ENCODE results near the gene MYOF. TPM values are rescaled to one million over a fixed set of nuclear protein-coding genes. Genes with fewer than 3 reads are reported as not detected.
"Not testable (repeated sequence)": the region's sequence is repeated elsewhere in the genome, so short reads cannot be mapped to it uniquely, and the experiment has no call there.

MYOF gene
- total RNA-seq, 1 donor from 2014 or later = 82.5 TPM

GRCh38 chr10:93461807-93462178 lies 20.3 kb downstream of the MYOF start:
- DNase-seq (ENCODE audit: low spot score) = no peak
- intact Hi-C loops (cut with DNase I) = no loop called here

- no peak for DNase-seq (ENCODE audit: low spot score)
- intact Hi-C loops (cut with DNase I) = no loop called here
These were observed 20.9 kb downstream of the MYOF start for GRCh38 chr10:93461109-93461806.

- no peak for DNase-seq (ENCODE audit: low spot score)
- intact Hi-C loops (cut with DNase I) = no loop called here
These were observed 22.7 kb downstream of the MYOF start for GRCh38 chr10:93459466-93459865.

DNA sequence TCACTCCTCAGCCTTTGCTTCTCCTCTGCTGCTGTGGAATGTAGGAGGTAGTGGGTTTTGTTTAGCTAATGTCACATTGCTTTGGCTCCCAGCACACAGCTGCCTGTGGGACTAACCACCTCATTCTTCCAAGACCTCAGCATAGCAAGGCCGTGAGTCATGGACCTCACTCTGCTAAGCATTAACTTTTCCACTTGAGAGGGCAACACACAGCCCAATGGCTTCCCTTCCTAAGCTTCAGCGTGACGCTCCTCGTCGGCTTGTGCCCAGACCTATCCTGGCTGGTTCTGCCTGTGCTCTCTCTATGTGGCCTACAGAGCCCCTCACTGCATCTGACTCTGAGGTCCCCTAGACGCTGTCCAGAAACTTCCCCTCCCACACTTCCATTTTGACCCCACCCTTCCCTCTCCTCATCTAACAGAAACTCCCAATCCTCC lies 23.3 kb downstream of the MYOF start:
- DNase-seq (ENCODE audit: low spot score) = peak; percentile 80
- intact Hi-C loops (cut with DNase I) = no loop called here

DNA sequence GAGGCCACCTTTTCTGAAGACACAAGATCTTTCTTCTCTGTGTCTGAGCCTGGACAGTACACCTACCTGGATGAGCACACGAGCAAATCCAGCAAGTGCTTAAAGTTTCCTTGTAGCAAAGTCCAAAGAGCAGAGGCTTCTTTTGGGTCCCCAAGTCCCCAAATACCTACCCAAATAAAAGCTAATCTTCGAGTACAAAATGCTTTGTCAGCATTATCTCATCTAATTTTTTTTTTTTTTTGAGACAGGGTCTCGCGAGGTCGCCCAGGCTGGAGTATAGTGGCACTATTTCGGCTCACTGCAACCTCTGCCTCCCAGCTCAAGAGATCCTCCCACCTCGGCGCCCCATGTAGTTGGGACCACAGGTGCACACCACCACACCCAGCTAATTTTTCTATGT lies 24.6 kb downstream of the MYOF start:
- no peak for DNase-seq (ENCODE audit: low spot score)
- intact Hi-C loops (cut with DNase I) = no loop called here

GRCh38 chr10:93456480-93456879 lies 25.7 kb downstream of the MYOF start:
- no peak for DNase-seq (ENCODE audit: low spot score)
- intact Hi-C loops (cut with DNase I) = no loop called here

- no peak for DNase-seq (ENCODE audit: low spot score)
- intact Hi-C loops (cut with DNase I) = no loop called here
These were observed 27.4 kb downstream of the MYOF start for GRCh38 chr10:93454736-93455135.

GRCh38 chr10:93454146-93454545 lies 28.0 kb downstream of the MYOF start:
- intact Hi-C loops (cut with DNase I) = no loop called here
- DNase-seq (ENCODE audit: low spot score) = no peak

- no peak for DNase-seq (ENCODE audit: low spot score)
- intact Hi-C loops (cut with DNase I) = no loop called here
These were observed 30.0 kb downstream of the MYOF start for GRCh38 chr10:93452143-93452542.

DNA sequence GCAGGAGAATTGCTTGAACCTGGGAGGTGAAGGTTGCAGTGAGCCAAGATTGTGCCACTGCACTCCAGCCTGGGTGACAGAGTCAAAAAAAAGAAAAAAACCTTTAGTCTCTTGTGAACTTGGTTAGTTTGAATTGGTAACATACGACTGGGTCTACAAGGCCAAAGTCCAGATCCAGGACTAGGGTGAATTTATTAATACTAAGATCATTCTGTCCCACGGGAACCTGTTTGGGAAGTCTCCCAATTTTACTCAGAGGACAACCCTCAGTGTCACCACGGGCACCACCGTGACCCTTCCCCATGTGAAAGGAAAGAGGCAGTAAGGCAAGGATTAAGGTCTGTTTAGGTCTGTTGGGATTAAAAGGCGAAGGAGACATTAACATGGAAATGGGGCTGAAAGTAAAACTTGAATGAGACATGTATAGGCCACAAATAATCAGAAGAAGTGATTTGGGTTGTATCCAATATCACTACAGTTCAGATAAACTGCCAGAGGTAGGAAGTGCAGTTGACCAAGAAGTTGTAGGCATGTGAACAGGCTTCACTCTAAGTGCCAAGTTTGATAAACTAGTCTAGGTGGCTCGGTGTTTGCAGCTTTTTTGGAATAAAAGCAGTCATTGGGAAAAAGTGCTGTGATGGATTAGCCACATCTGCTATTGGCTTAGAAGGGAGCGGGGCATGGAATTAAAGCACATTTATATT lies 30.7 kb downstream of the MYOF start:
- no peak for DNase-seq (ENCODE audit: low spot score)
- intact Hi-C loops (cut with DNase I) = no loop called here

GRCh38 chr10:93447970-93448369 lies 34.2 kb downstream of the MYOF start:
- intact Hi-C loops (cut with DNase I) = no loop called here
- no peak for DNase-seq (ENCODE audit: low spot score)

GRCh38 chr10:93447019-93447418 lies 35.1 kb downstream of the MYOF start:
- intact Hi-C loops (cut with DNase I) = no loop called here
- DNase-seq (ENCODE audit: low spot score) = no peak

DNA sequence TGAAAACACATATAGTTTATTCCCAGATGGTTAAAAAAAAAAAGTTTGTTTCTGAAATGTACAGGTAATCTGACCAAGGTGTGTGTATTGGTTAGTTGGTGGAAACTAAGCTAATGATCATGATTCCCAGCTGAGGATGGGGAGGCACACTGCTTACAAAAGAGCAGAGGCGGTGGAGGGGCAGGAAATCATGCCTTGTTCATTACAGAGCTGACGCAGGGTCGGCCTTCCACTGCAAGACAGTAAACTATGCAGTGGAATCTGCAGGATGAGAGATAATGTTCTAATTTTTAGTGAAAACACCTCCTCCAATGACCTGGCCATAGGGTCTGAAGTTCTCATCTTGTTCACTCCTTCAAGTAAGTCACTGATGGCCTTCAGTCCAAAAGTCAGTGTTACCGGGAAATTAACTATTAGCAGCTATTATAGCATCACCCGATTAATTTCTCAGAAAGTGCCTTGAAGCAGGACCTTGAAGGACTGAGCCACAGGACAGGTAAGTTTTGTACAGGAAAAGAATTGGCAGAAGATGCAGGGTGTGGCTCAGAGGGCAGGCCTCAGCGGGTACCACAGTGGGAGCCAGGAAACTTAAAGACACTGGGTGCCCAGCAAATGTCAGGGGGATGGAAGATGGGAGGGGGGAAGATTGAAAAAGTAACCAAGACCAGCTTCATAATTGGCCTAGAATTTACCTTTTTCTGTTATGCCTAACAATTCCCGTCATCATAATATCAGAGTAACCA lies 36.0 kb downstream of the MYOF start:
- intact Hi-C loops (cut with DNase I) = no loop called here
- DNase-seq (ENCODE audit: low spot score) = no peak

DNA sequence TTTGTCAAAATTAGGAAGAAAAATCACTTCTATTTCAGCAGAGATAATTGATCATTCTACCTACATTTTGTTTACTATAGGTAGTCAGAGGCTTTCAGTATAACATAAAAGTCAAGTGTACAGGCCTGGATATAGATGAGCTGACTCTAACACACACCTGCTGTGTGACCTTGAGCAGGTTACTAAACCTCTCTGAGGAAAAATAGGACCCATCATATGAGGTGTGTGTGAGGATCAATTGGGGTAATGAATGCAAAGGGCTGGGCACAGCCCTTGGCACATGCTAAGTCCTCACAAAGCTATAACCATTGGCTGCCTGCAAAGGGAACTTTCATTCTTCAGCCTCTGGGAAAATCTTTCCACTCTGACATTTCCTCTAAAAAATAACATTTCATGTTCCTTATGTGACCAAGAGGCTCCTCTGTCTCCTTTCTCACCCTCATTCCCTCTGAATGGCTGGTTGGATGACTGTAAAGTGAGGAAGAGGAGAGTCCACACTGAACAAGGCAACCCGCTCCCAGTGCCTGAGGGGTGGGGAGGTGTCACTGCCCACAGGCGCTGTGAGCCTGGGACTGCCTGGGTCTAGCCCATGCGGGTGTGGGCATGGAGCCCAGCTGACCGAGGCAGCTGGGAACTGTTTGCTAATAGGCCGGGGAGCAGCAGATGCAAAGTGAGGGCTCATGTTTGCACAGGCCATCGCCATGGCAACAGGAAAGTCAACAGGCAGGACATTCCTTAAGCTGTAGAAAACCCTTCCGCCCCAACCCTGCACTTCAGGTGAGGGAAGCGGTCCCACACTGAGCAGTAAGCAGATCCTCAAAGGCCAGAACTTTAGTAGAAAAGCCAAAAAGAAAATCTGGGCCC lies 36.8 kb downstream of the MYOF start:
- intact Hi-C loops (cut with DNase I) = no loop called here
- peak; percentile 82 for DNase-seq (ENCODE audit: low spot score)

DNA sequence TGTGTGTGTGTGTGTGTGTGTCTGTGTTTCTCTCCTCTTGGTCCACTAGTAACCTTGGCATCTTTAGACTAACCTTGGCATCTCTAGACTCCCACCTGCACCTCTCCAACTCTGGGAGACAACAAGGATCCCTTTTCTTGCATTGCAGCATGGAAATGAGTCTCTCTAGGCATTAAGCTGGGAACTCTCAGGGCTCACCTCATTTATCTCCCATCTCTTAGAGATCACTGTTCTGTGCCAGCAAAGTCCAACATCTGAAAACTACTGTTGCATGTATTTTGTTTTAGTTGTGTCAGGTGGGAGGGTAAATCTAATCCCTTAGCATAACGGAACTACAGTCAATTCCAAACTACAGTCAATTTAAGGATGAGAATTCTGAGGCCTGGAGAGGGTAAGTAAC lies 38.7 kb downstream of the MYOF start:
- no peak for DNase-seq (ENCODE audit: low spot score)
- intact Hi-C loops (cut with DNase I) = no loop called here

DNA sequence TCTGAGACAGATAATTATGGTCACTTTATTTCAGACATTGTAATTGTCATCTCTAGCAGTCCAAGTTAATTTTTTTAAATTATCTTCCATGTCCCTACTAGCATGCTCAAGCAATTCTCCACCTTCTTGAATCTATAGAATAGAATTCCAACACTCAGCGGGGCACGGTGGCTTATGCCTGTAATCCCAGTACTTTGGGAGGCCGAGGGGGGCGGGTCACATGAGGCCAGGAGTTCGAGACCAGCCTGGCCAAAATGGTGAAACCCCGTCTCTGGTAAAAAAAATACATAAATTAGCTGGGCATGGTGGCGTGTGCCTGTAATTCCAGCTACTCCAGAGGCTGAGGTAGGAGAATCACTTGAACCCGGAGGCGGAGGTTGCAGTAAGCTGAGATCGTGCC lies 39.4 kb downstream of the MYOF start:
- DNase-seq (ENCODE audit: low spot score); intact Hi-C loops (cut with DNase I): not testable (repeated sequence)

GRCh38 chr10:93440591-93441091 lies 41.5 kb downstream of the MYOF start:
- no peak for DNase-seq (ENCODE audit: low spot score)
- intact Hi-C loops (cut with DNase I) = no loop called here

DNA sequence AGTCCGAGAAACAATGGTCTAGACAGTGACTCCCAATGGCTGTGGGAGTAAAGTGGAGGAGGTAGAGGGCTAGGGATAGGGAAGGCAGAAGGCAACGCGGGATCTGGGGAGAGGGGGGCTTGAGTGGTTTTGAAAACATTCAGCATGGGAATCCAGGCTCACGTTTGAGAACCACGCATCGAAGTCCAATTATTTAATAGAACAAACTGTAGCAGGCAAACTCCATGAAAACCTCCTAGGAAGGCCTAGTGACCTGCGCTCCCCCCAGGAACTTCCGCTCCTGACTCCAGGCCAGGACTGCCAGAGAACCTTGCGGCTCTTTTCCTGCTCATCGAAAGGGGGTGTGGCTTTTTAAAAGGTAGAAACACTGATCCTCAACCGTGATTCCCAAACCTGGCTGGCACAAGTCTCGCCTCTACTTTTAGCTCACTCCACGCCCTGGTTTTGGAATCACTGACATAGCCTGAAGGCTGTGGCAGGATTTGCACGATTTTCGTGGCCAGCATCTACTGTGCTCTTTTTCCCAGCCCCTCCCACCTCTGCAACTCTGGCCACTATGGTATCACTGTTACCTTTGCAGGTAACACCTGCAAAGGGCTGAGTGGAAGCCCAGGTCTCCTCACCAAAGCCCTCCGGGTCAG lies 43.4 kb downstream of the MYOF start:
- intact Hi-C loops (cut with DNase I) = no loop called here
- peak; percentile 79 for DNase-seq (ENCODE audit: low spot score)

- DNase-seq (ENCODE audit: low spot score) = no peak
- intact Hi-C loops (cut with DNase I) = loop anchor here (1.0 kb wide), 3 partner anchors 19 to 44 kb away; partner anchors contain the start of gene MYOF
These were observed 44.1 kb downstream of the MYOF start for GRCh38 chr10:93437946-93438612.
